Measurements from ENCODE around the gene SHTN1. TPM values are rescaled to one million over a fixed set of nuclear protein-coding genes. Genes with fewer than 3 reads are reported as not detected.

SHTN1 gene
- total RNA-seq, 1 donor from 2014 or later = 3.0 TPM

DNA sequence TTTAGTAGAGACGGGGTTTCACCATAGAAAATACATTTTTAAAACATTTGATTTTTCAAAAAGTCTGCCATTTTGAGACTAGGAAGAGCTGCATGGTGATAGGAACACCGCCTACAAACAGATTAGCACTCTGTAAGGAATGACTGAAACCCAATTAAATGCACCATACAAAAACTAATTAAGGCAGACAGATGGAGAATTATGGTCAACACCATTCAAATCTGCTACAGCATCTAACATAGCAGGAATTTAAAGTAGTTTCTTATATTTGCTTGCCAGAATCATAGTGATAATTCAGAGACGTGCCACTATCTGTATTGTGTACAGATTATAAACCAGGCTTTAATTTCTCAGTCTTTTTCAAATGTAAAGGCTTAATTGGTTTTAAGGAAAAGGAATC lies 87.5 kb downstream of the SHTN1 start:
- Histone ChIP-seq H3K27ac (no peak overlapping the region), H3K36me3 (peaks cover 0 to 14% of the 10 kb centered on the region in 2 donors), H3K4me1 (no peaks in the 10 kb centered on the region), H3K27me3 (no peaks in the 10 kb centered on the region), H3K4me3 (no peak overlapping the region), H3K9me3 (no peaks in the 10 kb centered on the region)
- intact Hi-C loops (cut with DNase I) = no loop called here
- no peak for TF ChIP-seq CTCF (IDR thresholded peaks at IDR 0.05)
- no peak for DNase-seq (ENCODE audit: low spot score in 2 of 2)

- TF ChIP-seq CTCF (IDR thresholded peaks at IDR 0.05) = no peak
- intact Hi-C loops (cut with DNase I) = no loop called here
- H3K27me3 ChIP-seq = no peaks in the 10 kb centered on the region
- no peak for DNase-seq (ENCODE audit: low spot score in 2 of 2)
- no peak overlapping the region for H3K4me3 ChIP-seq
- no peaks in the 10 kb centered on the region for H3K9me3 ChIP-seq
- H3K36me3 ChIP-seq = peaks cover 0 to 14% of the 10 kb centered on the region in 2 donors
- no peak overlapping the region for H3K27ac ChIP-seq
- no peaks in the 10 kb centered on the region for H3K4me1 ChIP-seq
Observed at GRCh38 chr10:116915340-116915739, 89.6 kb downstream of the SHTN1 start.

- H3K27ac ChIP-seq = no peak overlapping the region
- H3K4me3 ChIP-seq = no peak overlapping the region
- no peaks in the 10 kb centered on the region for H3K4me1 ChIP-seq
- DNase-seq (ENCODE audit: low spot score in 2 of 2) = no peak
- H3K9me3 ChIP-seq = no peaks in the 10 kb centered on the region
- no peaks in the 10 kb centered on the region for H3K27me3 ChIP-seq
- intact Hi-C loops (cut with DNase I) = no loop called here
- TF ChIP-seq CTCF (IDR thresholded peaks at IDR 0.05) = no peak
- H3K36me3 ChIP-seq = peaks cover 0 to 11% of the 10 kb centered on the region in 2 donors
Observed at GRCh38 chr10:116913695-116914094, 91.3 kb downstream of the SHTN1 start.

GRCh38 chr10:116912162-116912561 lies 92.8 kb downstream of the SHTN1 start:
- TF ChIP-seq CTCF (IDR thresholded peaks at IDR 0.05) = no peak
- Histone ChIP-seq H3K4me3 (no peak overlapping the region), H3K27ac (no peak overlapping the region), H3K9me3 (no peaks in the 10 kb centered on the region), H3K36me3 (peaks cover 0 to 11% of the 10 kb centered on the region in 2 donors), H3K27me3 (no peaks in the 10 kb centered on the region), H3K4me1 (no peaks in the 10 kb centered on the region)
- intact Hi-C loops (cut with DNase I) = no loop called here
- DNase-seq (ENCODE audit: low spot score in 2 of 2) = no peak

GRCh38 chr10:116910910-116911309 lies 94.1 kb downstream of the SHTN1 start:
- Histone ChIP-seq H3K4me1 (no peaks in the 10 kb centered on the region), H3K36me3 (peaks cover 0 to 11% of the 10 kb centered on the region in 2 donors), H3K4me3 (no peak overlapping the region), H3K9me3 (no peaks in the 10 kb centered on the region), H3K27ac (no peak overlapping the region), H3K27me3 (no peaks in the 10 kb centered on the region)
- TF ChIP-seq CTCF (IDR thresholded peaks at IDR 0.05) = no peak
- DNase-seq (ENCODE audit: low spot score in 2 of 2) = no peak
- intact Hi-C loops (cut with DNase I) = no loop called here

DNA sequence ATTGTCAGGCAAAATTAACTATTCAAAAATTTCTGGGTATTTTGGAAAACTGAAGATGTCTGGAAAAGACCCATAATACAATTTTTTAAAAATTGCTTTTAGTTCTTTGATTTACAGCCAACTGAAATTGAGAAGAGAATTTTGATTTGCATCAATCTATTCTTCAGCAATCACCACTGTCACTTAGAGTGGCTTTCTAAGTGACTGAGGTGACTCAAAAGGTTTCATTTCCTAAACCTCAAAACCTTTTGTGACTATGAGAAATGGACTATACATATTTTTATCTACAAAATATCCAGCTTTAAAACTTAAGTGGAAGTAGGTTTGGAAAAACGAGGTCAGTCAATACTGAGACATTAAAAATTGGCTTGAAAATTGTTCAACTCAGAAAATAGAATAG lies 95.7 kb downstream of the SHTN1 start:
- H3K4me3 ChIP-seq = no peak overlapping the region
- DNase-seq (ENCODE audit: low spot score in 2 of 2) = no peak
- H3K36me3 ChIP-seq = peaks cover 0 to 6% of the 10 kb centered on the region in 2 donors
- intact Hi-C loops (cut with DNase I) = no loop called here
- no peaks in the 10 kb centered on the region for H3K4me1 ChIP-seq
- no peaks in the 10 kb centered on the region for H3K27me3 ChIP-seq
- TF ChIP-seq CTCF (IDR thresholded peaks at IDR 0.05) = no peak
- H3K9me3 ChIP-seq = no peaks in the 10 kb centered on the region
- no peak overlapping the region for H3K27ac ChIP-seq

All from ascending aorta (tissue), 2 donors.